AG09319 (cell line): ENCODE measurements around the gene THRA.

ENCODE experiments used
- DNase-seq: peaks from one replicate; pipeline ENCODE4 v3.0.0-alpha.2; 2010; ENCODE audit warnings: low read depth; ENCODE audit errors: extremely low read depth
- TF ChIP-seq, protein P1 (sequence below): IDR thresholded peaks from 2 replicates; pipeline ENCODE4 v1.5.1; 2011; ENCODE audit warnings: low read depth, mild to moderate bottlenecking, inconsistent platforms, low read length, moderate library complexity

THRA gene, protein sequence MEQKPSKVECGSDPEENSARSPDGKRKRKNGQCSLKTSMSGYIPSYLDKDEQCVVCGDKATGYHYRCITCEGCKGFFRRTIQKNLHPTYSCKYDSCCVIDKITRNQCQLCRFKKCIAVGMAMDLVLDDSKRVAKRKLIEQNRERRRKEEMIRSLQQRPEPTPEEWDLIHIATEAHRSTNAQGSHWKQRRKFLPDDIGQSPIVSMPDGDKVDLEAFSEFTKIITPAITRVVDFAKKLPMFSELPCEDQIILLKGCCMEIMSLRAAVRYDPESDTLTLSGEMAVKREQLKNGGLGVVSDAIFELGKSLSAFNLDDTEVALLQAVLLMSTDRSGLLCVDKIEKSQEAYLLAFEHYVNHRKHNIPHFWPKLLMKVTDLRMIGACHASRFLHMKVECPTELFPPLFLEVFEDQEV

DNA sequence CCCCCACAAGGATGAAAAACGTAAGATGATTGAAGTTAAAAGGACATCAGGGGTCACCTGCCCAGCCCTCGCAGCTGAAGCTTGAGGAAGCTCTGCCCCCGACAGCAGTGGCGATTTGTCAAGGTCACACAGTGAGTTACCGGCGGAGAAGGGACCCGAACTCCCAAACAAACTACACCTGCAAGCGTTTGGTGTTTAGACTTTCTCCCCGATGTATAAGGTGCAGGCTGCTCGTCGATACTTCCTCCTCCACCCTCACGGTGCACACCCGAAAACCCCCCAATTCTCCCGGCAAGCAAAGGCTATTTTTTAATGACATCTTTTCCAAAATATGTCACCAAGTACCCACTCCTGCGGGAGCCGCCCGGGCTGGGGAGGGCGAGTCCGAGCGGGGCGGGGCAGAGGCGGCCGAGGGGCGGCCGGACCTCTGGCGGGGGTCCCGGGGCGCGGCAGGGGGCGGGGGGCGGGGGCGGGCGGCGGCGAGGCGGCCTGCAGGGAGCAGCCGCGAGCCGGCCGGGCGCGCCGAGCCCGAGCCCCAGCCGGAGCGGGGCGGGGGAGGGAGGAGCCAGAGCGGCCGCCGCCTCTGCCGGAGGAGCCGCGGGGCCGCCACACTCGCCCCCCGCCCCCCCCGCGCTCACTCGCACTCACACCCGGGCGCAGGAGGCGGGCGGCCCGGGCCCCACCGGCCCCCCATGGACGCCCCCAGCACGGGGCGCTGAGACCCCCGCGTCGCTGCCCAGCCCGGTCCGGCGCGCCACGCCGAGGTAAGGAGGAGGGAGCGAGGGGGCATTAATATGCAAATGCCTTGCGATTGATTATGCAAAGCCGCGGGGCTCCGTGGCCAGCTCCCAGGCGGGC lies at the start of gene THRA:
Gene THRA (plus strand): TSS at position 637 of the 858 bp plus-strand sequence. CDS start 11,524 bp downstream, outside the sequence.
- TF ChIP-seq, protein P1, sequence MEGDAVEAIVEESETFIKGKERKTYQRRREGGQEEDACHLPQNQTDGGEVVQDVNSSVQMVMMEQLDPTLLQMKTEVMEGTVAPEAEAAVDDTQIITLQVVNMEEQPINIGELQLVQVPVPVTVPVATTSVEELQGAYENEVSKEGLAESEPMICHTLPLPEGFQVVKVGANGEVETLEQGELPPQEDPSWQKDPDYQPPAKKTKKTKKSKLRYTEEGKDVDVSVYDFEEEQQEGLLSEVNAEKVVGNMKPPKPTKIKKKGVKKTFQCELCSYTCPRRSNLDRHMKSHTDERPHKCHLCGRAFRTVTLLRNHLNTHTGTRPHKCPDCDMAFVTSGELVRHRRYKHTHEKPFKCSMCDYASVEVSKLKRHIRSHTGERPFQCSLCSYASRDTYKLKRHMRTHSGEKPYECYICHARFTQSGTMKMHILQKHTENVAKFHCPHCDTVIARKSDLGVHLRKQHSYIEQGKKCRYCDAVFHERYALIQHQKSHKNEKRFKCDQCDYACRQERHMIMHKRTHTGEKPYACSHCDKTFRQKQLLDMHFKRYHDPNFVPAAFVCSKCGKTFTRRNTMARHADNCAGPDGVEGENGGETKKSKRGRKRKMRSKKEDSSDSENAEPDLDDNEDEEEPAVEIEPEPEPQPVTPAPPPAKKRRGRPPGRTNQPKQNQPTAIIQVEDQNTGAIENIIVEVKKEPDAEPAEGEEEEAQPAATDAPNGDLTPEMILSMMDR = no peak
- no peak for DNase-seq

DNA sequence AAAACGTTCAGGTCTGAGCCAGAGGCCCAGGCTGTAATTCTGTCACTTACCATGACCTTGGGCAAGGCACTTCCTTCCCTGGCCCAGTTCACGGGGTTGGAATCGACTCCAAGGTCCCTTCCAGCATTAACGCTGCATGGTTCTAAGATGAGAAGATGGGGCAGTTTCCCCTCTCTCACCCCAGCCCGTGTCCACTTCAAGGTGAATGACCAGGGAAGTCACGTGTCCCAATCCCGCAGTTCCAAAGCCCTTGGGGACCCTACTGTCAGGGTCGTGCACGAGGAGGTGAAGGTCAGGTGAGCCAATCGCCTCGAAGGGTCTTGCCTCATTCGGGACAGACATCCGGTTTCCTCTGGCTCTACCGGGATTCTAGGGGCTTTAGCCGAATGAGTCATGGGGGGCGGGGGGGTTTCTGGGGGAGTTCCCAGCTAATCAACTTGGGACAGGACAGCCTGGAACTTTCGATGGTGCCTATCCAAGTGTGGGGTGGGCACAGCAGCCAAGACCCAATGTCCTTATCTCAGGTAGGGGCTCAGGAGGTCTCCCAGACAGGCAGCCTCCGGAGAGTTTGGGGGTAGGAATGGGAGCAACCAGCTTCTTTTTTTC lies 48.3 kb upstream of the THRA start:
- no peak for DNase-seq
- TF ChIP-seq, protein P1 = no peak

DNA sequence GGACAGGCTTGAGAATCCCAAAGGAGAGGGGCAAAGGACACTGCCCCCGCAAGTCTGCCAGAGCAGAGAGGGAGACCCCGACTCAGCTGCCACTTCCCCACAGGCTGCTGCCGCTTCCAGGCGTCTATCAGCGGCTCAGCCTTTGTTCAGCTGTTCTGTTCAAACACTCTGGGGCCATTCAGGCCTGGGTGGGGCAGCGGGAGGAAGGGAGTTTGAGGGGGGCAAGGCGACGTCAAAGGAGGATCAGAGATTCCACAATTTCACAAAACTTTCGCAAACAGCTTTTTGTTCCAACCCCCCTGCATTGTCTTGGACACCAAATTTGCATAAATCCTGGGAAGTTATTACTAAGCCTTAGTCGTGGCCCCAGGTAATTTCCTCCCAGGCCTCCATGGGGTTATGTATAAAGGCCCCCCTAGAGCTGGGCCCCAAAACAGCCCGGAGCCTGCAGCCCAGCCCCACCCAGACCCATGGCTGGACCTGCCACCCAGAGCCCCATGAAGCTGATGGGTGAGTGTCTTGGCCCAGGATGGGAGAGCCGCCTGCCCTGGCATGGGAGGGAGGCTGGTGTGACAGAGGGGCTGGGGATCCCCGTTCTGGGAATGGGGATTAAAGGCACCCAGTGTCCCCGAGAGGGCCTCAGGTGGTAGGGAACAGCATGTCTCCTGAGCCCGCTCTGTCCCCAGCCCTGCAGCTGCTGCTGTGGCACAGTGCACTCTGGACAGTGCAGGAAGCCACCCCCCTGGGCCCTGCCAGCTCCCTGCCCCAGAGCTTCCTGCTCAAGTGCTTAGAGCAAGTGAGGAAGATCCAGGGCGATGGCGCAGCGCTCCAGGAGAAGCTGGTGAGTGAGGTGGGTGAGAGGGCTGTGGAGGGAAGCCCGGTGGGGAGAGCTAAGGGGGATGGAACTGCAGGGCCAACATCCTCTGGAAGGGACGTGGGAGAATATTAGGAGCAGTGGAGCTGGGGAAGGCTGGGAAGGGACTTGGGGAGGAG lies 47.5 kb upstream of the THRA start, which contains the start of gene CSF3:
Gene CSF3 (plus strand): TSS at position 436 of the 993 bp plus-strand sequence. CDS start 35 bp downstream, at position 471.
- TF ChIP-seq, protein P1 = no peak
- no peak for DNase-seq

DNA sequence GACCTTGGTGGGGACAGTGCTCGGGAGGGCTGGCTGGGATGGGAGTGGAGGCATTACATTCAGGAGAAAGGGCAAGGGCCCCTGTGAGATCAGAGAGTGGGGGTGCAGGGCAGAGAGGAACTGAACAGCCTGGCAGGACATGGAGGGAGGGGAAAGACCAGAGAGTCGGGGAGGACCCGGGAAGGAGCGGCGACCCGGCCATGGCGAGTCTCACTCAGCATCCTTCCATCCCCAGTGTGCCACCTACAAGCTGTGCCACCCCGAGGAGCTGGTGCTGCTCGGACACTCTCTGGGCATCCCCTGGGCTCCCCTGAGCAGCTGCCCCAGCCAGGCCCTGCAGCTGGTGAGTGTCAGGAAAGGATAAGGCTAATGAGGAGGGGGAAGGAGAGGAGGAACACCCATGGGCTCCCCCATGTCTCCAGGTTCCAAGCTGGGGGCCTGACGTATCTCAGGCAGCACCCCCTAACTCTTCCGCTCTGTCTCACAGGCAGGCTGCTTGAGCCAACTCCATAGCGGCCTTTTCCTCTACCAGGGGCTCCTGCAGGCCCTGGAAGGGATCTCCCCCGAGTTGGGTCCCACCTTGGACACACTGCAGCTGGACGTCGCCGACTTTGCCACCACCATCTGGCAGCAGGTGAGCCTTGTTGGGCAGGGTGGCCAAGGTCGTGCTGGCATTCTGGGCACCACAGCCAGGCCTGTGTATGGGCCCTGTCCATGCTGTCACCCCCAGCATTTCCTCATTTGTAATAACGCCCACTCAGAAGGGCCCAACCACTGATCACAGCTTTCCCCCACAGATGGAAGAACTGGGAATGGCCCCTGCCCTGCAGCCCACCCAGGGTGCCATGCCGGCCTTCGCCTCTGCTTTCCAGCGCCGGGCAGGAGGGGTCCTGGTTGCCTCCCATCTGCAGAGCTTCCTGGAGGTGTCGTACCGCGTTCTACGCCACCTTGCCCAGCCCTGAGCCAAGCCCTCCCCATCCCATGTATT lies 46.5 kb upstream of the THRA start:
- TF ChIP-seq, protein P1 = no peak
- no peak for DNase-seq

DNA sequence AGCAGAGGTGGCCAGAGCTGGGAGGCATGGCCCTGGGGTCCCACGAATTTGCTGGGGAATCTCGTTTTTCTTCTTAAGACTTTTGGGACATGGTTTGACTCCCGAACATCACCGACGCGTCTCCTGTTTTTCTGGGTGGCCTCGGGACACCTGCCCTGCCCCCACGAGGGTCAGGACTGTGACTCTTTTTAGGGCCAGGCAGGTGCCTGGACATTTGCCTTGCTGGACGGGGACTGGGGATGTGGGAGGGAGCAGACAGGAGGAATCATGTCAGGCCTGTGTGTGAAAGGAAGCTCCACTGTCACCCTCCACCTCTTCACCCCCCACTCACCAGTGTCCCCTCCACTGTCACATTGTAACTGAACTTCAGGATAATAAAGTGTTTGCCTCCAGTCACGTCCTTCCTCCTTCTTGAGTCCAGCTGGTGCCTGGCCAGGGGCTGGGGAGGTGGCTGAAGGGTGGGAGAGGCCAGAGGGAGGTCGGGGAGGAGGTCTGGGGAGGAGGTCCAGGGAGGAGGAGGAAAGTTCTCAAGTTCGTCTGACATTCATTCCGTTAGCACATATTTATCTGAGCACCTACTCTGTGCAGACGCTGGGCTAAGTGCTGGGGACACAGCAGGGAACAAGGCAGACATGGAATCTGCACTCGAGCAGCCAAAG lies 45.2 kb upstream of the THRA start:
- DNase-seq = no peak
- TF ChIP-seq, protein P1 = no peak
